HG03039 (cell line): ENCODE results near the gene PIN4.
A peak's percentile ranks its signal among the peaks of the same experiment; 100 is the strongest.
"Not testable (repeated sequence)": the region's sequence is repeated elsewhere in the genome, so short reads cannot be mapped to it uniquely, and the experiment has no call there.

ENCODE experiments used
- ATAC-seq: cut with Tn5 transposase; IDR thresholded peaks from one replicate; pipeline ENCODE4 v1.9.1; 2021; ENCODE audit warnings: mild to moderate bottlenecking, moderate library complexity; ENCODE audit not compliant: unreplicated experiment

The PIN4 gene

DNA sequence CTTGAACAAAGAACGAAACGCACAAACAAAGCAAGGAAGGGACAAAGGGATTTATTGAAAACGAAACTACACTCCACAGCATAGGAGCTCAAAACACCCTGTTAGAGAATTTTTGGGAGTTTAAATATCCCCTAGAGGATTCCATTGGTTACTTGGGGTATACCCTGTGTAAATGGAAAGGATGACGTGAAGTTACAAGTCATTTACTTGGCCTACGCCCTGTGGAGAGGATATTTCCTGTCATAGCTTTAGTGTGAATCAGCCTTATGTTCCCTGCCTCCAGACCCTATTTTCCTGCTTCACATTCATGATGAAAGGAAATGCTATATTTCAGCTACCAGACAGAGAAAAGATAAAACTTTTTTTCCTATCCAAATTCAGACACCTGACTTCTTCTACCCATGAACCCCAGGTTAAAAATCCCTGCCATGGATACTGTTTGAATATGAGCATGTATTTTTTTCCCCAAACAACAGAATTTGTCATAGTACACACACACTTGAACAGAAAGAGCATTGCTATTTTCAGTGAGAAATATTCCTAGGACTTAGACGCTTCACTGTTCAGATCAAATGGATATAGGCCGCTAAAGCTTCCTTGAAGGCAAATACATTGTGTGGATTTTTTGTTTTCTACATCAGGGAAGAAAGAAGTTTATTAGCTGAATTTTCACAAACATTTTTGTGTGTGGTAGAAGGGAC lies 20.4 kb downstream of the PIN4 start:
- ATAC-seq, result no peak

DNA sequence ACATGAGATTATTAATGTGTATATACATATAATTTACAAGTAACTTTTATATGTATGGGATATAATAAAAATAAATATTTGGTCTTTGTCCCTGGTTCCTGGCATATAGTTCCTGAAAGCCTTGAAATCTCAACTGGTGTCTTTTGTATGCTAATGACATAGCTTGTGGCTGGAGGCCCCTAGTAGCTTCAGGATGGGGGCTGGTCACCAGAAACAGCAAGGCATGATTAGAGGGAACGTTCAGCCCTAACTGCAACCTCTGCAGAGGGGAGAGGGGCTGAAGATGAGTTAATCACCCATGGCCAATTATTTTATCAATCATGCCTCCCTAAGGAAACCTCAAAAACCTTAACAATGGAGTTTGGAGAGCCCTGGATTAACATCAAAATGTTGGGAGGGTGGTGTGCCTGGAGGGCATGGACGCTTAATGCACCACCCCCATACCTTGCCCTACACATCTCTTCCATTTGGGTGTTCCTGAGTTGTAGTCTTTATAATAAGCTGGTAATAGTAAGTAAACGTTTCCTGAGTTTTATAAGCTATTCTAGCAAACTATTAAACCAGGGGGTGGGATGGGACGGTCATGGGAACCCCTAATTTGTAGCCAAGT lies 21.3 kb downstream of the PIN4 start:
- ATAC-seq, result no peak

DNA sequence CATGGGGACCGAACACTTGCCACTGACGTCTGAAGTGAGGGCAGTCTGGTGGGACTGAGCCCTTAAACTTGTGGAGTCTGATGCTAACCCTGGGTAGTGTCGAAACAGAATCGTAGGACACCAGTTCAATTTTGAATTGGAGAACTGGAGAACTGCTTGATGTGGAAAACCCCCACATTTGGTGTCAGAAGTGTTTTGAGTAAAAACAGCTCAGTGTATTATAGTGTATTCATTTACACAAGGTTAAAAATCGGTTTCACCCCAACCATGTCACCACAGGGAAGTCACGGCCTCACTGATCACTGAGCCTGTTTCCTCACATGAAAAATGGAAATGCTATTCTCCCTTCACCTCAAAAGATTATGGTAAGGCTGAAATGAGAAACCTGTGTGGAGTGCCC lies 21.9 kb downstream of the PIN4 start:
- peak; percentile 88 for ATAC-seq

DNA sequence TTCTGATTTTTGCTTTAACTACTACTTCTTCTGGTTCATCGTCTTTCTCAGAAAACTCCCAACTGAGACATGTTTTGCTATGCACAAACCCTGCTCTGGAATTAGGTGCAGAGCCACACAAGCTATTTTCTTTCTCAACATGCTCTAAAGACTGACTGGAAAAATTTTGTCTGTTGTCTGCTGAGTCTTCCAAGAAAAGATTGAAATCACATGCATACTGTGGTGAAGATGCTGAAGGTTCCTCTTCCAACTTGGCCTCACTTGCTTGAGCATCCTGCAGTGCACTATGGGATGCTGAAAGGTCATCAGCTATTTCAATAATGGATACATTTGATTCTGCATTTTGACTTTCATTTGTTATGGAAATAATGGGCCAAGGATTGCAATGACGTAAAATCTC lies 24.1 kb downstream of the PIN4 start:
- ATAC-seq, result no peak

DNA sequence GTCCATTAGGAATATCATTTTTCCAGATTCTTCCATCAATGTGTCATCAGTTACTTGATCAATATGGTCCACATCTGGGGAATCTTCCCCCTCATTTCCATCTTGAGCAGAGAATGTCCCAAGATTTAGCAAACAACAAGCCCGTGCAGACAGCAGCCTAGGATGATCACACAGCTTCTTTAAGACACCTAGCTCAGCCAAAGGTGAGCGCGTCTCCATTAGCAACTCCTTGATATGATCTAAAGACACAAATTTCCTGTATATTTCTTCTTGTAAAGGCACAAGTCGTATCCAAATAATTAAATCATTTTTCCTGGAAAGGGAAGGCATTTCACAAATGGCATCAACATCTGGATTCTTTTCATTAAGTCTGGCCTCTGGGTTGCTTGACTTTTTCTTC lies 25.8 kb downstream of the PIN4 start:
- no peak for ATAC-seq

DNA sequence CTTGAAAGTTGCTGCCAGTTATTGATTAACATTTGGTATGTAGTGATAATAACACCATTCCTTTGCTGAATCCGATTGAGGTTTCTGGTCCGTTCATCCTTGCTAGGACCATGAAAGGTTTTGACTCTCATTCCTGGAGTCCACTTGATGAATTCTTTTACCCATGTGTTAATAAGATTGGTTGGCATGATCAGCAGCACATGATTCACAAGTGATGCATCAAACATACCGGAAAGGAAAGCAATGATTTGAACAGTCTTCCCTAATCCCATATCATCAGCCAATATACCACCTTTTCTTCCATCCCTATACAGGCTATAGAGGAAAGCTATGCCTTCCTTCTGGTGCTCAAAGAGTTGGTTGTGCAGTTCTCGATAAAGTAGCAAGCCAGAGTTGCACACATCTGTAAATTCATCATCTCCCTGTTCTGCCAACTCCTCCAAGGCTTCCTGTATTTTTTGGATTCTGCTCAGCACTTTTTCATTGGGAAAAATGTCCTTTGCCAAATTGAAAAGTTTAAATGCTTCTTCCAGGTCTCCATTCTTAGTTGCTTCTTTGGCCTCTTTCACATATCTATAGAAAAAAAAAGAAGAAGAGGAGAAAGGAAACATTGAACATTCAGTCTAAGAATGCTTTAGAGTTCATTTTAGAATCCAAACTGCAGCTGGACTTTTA lies 26.7 kb downstream of the PIN4 start:
- no peak for ATAC-seq

DNA sequence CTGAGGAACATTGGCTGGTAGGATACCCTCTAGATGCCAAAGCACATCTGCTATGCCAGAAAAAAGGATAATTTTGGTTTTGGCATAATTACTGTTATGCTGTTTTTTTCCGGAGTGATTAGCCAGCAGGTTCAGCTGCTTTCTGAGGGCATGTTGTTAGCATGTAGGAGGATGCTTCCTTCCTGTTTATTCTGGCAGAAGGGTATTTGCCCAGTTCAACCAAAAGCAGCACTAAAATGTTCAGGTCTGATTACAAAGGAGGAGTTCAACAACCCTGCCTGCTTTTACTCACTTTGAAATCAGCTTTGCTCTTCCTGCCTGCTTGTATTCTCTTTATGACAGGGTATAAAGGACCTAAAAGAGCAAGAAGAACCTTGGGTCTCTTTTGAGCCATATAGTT lies 35.4 kb downstream of the PIN4 start:
- no peak for ATAC-seq

DNA sequence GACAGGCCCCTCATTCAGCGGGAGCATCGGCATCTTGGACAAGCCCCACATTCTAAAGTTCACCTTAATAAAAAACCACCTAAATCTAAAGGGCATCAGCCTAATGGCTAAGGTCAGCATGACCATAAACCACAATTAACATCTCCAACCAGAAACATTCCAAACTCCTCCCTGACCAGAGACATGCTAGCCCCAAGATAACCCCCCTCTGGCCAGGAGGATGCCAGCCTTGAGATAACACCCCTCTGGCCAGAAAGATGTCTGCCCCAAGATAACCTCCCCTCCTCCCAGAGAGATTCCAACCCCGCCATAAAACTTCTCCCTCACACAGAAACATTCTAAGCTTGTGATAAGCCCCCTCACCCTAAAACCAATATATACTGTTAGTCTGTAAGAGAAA lies 38.8 kb downstream of the PIN4 start:
- ATAC-seq, result not testable (repeated sequence)

DNA sequence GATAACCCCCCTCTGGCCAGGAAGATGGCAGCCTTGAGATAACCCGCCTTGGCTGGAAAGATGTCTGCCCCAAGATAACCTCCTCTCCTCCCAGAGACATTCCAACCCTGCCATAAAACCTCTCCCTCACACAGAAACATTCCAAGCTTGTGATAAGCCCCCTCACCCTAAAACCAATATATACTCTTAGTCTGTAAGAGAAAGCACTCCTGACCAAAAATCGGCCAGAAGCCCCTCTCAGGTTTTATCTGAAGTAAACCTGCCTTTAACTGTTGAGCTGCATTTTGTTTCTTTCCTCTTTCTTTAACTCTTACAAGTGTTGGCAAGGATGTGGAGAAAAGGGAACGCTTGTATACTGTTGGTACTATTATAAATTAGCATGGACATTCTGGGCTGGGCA lies 48.7 kb downstream of the PIN4 start:
- ATAC-seq, result no peak

DNA sequence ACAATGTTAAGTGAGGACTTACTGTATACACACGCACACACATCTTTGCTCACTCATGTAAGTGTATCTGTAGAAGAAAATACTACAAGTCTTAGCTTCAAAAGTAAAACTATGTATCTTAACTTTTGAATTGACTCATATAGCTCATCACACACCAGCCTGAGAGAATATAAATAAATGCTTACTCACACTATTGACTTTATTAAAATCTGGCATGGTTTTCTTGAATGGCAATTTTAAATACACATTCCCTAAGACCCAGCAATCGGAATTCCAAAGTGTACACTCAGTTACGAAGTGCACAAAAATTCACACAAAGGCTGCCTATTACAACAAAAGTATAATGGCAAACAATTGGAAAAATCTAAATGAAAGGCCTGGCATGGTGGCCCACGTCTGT lies 55.3 kb downstream of the PIN4 start:
- ATAC-seq, result no peak

DNA sequence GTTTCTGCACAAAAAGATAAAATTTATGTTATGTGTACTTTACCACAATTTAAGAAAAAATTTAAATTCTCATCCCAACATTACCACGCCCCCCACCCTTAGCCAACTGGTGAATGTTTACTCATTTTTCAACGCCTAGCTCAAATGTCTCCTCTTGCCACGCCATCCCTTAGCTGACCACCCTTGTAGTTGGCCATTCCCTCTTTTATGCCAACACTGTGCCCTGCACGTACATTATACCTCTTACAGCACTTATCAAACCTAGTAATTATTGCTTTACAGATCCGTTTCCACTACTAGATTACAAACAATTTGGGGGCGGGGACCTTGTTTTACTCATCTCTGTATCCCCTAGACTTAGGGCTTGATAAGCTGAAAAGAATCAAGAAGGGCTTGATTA lies 56.6 kb downstream of the PIN4 start:
- no peak for ATAC-seq

DNA sequence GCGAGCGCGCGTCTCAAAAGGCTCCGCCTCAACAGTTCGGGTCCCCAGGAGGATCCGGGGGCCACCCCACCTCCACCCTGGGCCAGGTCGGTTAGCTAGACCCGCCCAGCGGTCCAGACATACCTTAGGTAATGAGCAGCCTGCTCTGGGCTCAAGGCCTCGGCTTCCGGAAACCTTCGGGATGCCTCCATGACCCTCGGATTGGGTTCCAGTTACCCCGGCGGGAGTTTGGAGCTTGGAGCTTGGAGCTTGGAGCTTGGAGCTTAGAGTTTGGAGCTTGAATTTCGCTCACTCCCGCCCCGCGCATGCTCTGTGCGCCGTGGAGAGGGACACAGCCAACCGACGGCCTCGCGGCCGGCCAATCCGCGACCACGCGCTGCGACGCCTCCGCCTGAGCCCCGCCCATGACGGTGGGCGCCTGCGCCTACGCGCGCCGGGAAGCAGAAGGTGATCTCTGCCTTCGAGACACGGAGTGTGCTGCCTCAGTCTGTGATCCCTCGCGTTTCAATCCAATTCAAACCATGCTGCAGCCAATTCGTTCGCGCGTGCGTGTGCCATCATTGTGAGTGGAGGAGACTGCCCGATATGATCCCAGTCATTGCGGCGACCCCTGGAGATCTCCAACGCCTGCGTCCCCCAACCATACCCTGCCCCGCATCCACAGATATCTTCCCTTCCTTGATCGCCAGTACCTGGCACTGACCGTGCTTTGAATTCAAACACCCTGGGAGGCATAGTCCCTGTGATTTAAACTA lies 57.3 kb downstream of the PIN4 start, which contains the start of gene ERCC6L:
TSS of gene ERCC6L (minus strand) at position 307 of the 755 bp plus-strand sequence. CDS start at position 191, 116 bp downstream.
- ATAC-seq, result peak; percentile 96

DNA sequence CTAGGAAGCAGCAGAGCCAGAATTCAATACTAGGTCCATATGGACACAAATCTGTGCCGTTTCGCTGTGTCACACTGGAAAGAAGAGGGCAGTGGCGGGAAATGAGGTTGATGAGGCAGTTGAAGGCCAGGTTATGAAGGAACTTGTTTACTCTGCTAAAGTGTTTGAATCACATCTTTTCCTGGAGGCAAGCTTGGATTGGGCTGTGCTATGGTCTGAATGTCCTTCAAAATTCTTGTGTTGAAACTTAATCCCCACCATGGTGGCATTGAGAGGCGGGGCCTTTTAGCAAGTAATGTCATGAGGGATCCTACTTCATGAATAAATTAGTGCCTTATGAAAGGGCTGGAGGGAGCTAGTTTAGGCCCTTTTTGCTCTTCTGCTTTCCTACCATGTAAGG lies 59.4 kb downstream of the PIN4 start:
- no peak for ATAC-seq

DNA sequence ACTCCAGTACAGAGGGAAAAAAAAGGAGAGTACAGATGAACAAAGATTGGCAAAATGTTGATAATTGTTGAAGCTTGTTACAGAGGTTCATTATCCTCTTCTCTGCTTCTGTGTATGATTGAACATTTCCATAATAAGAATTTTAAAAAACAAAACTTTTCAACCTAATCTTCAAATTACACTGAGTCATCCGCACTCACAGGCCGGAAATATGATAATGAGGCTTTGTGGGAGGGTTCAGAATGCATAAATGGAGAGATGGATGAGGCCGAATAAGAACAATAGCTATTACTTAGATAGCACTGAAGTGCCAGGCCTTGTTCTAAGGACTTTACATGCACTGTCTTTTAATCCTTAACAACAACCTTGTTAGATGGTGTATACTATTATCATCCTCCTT lies 61.9 kb downstream of the PIN4 start:
- ATAC-seq, result no peak

DNA sequence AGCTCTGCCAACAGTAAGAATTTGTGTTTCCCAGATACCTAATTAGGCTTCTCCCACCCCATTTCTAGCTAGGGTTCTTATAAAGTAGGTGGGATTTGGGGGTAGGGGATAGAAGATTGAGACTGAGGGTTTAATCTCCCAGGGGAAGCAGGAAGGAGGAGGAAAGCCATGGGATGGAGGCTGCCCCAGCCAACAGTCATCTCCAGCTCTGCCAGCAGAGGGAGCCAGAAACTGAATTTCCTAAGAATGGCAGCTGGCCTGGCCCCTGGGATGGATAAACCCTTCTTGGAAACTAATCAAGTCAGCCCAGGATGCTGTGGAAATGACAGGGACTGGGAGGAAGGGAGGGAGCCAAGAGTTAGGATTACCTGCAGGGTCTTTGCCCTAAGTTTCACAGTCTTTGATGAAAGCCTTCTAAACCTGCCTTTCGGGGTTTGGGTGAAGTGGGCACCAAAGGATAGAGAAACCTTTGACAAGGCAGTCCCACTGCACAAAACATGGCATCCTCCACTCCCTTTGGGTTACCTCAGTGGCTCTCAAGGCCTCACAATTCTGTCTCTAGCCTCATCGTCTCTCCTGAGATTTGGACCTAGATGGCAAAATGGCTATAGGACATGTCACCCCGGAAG lies 64.0 kb downstream of the PIN4 start:
- ATAC-seq, result no peak

DNA sequence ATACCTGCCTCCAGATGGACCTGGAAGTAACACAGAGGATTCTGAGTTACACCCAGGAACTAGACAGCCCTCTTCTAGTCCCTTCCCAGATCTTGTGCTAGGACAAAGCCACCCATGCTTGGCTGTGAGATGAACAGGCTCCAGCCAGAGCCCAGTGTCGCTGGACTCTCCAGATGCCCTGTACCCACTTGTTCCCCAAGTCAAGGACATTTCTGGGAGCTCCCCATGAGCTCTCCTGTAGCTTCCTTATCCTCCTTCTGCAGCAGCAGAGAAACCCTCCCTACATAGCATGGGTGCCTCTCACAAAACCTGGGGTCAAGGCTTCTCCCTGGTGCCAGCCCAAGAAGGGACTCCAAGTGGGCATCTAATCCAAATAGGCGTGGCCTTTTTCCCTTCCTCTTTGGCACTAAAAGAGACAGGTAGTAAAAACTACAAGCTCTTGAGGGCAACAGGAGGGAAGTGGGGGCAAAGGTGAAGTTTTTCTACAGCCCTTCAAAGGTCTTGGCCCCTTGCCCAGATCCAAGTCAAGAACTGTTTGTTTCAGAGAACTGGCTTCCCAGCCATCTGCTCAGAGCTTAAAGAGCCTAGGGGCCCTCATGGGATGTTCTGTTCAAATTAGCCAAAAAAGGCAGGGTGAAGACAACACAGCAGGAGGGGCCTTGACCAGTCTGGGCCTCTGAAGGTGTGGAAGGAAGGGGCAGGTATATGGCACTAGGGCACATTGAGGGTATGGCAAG lies 65.8 kb downstream of the PIN4 start:
- no peak for ATAC-seq
